ENCODE data around the gene NUB1. TPM values are rescaled to one million over a fixed set of nuclear protein-coding genes. Genes with fewer than 3 reads are reported as not detected.

Gene NUB1
- total RNA-seq, 1 donor from 2014 or later: 33.5 TPM

DNA sequence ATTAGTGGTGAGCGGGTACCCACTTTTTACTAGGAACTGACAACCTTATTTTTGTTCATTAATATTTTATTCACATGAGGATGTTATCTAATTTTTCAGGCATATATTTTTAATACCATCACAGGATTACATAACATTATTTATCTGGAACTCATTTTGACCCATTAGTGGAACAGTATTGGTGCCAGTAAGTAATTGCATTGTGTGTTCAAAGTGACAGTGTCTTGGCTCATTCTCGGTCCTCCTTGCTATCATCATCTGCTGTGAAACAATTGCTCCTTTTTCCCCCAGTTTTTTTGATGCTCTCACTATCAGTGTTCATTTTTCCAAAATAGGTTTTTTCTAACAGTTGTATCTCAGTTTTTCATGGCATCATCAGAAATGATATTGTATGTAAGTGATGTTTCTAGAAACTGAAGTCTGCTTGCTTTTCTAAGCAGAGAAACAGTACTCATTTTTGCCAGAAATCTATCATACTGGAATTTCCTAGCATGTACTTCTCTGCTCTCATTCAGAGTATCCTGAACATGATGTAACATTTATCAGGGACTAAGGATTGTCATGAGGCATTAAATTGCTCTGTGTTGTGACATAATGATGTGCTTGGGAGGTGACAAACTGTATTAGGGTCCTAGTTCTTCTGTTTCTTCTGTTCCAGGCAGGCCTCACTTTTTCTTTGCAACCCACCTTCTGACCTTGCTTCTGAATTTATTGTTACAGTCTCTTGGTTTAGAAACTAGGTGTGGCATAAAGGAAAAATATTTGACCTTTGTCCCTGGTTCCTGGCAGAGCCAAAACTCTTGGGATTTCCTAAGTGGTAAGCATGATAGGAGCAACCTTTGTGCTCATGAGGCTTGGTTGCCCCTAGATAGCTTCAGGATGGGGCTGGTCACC is 4.2 kb downstream of the NUB1 start:
- no peak for DNase-seq

DNA sequence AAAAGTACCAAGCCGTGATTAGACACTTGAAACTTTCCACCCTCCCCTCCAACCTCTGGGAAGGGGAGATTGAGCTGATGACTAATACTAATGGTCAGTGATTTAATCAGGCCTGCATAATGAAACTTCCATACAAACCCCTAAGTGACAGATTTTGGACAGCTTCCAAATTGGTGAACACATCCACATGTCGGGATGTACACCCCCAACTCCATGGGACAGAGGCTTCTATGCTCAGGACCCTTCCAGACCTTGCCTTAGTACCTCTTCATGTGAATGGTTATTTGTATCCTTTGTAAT is 4.8 kb downstream of the NUB1 start:
- DNase-seq: no peak

DNA sequence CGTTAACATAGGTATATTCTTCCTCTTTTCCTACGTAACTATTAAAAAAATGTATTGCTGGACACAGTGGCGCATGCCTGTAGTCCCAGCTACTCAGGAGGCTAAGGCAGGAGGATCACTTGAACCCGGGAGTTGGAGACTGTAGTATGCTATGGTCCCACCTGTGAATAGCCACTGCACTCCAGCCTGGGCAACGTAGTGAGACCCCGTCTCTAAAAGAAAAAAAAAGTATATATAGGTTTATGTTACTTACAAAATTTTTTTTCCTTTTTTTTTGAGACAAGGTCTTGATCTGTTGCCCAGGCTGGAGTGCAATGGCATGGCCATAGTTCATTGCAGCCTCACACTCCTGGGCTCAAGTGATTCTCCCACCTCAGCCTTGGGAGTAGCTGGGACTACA is 5.6 kb downstream of the NUB1 start:
- no peak for DNase-seq

DNA sequence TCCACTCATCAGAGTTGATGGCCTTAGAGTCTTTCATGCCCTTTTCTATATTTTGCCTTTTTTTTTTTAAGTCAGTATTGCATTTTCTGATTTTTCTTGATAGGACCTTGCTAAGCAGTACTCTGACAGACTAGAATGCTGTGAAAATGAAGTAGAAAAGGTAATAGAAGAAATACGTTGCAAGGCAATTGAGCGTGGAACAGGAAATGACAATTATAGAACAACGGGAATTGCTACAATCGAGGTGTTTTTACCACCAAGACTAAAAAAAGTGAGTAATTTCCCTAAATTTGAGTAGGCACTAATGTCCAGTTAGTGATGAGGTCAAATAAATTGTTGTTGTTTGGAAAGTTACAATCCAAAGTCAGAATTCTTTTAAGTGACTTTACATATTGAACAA is 7.4 kb downstream of the NUB1 start:
- no peak for DNase-seq

DNA sequence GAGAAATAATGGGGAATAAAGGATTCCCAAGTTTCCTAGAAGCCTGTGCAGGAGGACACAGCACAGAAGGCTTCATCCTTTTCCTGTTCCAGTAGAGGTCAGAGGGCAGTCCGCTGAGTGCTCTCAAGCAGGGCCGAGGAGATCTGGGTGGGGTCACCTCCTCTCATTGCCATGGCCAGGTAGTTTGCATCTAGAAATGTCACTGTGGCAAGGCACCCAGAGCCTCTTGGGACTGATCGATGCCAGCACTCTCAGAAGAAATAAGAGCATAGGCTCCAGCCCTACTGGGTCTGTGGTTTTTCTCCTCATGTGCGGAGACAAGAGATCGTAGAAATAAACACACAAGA is 7.9 kb downstream of the NUB1 start:
- DNase-seq: no peak

DNA sequence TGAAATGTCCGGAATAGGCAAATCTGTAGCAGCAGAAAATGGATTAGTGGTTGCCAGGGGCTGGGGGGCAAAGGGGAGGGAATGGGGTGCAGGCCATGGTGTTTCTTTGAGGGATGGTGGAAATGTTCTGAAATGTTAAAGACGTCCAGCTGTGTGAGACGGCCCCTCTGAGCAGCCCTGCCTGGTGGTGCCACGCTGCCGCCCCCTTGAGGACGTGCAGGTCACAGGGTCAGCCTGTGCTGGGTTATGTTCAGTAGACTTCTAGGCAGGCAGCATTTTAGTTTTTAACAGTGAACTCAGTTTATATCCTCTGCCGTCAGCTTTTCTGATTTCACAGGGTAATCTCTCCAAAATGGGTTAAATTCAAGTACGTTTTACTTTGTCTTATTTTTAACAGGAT is 9.4 kb downstream of the NUB1 start:
- no peak for DNase-seq

DNA sequence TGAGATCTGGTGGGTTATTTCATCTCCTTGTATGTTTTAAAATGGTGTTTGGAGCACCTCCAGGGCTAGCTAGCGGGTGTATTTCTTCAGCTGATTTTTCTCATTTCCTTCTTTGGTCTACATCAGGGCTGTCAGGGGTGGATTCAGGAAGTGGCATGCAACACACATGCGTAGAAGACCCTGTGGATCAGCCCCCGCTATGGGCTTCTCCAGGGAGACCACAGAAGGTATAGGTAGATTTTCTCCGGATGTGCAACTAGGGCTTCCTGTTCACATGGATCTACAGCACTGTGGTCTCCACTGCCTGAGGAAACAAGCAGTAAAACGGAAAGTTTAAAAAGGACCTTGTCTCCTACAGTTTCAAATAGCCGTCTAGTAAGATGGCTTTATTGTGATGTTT is 10.4 kb downstream of the NUB1 start:
- DNase-seq: no peak

DNA sequence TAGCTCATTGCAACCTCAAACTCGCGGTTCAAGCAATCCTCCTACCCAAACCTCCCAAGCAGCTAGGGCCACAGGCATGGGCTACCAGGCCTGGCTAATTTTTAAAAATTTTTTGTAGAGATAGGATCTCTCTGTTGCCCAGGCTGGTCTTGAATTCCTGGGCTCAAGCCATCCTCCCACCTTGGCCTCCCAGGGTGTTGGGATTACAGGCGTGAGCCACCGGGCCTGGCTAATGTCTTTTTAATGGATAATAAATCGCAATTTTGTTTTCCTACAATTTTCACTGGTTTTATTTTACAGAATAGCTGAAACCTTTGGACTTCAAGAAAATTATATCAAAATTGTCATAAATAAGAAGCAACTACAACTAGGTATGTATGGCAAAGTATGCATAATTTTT is 10.9 kb downstream of the NUB1 start:
- no peak for DNase-seq

DNA sequence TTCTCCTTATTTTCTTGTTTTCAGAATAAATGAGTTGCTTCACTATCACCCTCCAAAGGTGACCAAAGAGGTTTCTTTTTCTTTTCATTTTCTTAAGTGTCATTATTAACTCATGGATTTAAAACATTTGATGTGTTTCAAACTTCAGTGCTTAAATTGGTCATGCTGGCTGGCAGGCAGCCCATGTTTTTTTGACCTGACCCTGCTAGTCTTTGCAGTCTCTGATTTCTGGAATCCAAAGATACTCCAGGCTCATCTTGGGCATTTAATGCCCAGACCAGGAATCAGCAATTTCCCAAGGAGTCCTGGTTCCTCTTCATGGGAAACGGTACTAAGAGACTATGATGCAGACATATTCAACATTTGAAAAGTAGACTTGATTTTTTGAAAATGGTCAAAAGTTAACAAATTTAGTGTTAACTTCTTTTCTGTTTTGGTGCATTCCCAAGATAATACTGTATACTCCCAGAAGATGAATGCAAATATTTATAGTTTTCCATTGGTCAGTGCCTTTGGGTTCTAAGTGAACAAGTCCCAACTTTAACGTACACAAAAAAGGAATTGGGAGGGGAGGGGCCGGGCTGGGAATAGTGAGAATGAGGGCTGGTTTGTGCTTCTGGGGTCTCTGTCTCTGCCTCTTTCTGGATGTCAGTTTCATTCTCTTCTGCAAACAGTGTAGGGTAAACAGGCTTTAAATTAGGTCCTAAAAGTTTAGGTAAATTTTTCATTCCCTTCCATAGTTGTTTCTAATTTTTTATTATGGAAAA is 19.8 kb downstream of the NUB1 start:
- DNase-seq: no peak

DNA sequence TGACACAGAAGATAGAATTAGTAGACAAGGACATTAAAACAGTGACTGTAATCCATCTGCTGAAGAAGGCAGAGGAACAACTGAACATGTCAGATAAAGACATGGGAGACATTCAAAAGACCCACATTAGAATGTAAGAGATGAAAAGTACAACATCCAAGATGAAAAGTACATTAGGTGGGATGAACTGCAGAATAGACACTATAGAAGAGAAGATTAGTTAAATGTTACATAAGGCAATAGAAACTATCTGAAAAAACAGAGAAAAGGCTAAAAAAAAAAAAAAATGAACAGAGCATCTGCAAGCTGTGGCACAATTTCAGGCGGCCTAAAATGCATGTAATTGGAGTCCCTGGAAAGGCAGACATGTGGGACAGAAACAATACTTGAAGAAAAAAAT is 21.6 kb downstream of the NUB1 start:
- no peak for DNase-seq

DNA sequence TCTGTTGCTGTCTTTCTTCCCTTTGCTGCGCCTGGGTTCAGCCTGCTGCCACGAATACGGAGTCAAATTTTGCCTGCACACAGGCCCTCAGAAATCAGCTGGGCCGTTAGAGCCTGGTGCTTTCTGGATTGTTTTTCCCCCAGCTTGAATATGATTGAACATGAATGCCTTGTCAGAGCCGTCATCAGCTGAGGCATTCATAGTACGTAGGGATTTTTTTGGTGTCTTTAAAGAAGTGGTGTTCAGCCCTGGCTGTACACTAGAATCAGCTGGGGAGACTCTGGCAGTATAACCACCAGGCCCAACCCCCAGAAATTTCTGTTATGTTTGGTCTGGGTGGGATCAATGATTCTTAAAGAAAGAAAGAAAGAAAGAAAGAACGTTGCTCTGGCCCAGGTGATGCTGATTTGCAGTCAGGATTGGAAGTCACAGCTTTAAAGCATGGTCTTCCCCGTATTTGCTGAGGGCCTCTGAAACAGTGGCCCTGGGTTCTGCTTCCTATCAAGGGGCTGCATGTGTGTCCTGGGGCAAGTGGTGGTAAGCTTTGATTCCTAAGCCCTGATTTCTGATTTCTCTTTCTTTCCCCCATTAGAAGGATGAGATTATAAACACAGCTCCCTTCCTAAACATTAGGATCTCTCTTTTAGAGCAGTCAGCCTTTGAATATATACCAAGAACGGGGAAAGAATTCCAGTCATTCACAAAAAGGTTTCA is 24.7 kb downstream of the NUB1 start:
- DNase-seq: no peak

DNA sequence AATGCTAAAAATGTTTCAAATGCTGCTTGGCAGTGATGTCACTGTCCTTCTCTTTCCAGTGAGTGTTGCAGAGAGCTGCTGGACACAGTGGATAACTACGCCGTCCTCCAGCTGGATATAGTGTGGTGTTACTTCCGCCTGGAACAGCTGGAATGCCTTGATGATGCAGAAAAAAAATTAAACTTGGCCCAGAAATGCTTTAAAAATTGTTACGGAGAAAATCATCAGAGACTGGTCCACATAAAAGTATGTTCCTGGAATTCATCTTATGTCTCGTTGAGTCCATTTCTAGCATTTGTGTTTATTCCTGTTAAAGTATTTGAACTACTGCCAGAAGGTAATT is 25.2 kb downstream of the NUB1 start:
- DNase-seq: no peak

DNA sequence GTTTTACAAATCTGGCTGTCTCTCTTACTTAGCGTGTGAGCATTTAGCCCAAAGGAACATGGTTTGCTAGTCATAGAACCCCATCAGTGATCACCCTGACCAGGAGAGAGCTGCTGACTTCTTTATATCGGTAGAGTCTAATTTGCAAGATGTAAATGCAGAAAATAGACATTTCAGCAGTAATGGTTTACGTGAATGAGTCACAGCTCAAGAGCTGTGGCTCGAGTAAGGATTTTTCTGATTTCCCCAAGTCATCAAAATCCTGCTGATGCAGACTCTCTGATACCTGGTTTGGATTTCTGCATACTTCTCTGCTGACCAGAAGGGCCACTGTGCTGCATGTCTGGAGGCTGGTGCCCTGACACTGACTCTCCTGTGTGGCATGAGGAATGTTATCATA is 25.7 kb downstream of the NUB1 start:
- DNase-seq: no peak

DNA sequence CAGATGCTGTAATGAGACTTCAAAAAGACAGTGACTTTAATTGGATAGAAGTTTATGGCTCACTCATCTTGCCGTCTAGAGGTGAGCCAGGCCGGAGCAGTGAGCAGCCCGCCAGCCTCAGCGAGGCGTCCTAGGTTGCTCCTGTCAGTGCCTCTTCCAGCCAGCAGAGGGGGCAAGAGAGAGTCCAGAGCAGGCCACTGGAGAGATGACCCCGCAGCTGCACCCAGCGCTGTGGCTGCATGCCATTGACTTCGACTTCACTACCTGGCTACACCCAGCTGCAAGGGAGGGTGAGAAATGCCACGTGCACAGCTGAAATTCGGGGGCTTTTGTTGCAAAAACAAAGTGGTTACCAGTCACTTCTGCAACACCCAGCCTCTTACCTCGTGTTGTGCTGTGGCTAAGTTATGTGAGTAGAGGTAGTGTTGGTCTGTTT is 26.5 kb downstream of the NUB1 start:
- peak; percentile 63 for DNase-seq

DNA sequence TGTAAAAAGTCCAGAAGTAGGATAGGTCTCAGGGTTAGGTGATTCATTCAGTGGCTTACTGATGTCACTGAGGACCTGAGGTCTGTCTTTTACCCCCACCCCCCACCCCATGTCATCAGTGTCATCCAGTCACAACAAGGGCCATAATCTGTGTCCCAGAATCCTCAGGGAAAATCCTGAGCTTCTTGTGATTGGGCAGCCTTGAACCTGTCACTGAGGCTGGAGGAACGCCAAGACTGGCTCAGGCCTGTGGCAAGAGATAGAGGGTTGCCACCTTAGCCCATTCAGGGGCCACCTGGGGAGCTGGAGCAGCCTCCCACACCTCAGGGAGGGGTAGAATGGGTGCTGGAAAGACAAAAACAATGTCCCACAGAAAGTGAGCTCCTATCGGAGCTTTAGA is 29.7 kb downstream of the NUB1 start:
- no peak for DNase-seq

DNA sequence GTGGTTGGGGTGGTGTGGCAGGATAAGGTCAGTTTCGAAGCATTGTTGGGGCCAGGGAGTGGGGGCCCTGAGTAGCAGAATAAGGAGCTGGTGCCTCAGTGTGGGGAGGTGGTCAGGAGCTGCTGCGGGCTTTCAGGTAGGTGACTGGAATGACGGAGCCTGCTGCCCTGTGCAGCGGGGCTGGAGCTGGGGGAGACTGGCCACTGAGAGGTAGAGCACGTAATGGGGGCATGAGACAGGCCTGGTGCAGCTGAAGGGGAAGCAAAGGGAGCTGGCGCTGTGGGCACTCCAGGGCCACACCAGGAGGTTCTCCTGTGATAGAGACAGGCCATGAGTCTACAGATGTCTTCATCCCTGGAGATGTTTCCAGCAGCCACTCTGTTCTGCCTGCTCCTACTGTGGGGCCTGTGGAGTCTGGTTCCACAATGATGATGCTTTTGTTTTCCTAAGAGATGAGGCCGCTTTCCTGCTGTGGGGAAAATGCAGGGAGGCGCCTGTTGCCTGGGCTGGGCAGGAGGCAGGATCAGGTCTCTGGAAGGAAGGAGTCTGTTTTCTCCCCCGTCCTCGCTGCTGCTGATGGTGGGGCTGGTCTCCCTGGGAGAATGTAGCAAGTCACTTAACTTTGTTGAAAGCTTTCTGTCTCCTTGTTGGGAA is 31.1 kb downstream of the NUB1 start:
- no peak for DNase-seq

DNA sequence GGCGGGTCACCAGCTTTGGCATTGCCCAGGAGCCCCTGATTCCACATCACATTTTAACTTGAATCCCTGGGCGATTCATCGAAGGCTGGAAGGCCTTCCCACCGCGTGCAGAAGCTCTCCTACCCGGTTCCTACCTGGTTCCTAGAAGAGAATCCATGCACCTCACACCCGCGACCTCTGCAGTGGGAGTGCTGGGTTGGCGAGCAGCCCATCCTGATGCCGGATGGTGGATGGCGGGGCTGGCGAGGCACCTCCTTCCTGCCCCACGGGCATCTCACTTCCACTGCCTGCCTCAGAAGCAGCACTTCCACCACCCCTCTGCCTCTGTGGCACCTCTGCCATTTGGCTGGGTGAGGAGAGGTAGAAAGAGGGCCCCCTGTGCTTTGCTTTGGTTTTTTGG is 32.0 kb downstream of the NUB1 start:
- no peak for DNase-seq

DNA sequence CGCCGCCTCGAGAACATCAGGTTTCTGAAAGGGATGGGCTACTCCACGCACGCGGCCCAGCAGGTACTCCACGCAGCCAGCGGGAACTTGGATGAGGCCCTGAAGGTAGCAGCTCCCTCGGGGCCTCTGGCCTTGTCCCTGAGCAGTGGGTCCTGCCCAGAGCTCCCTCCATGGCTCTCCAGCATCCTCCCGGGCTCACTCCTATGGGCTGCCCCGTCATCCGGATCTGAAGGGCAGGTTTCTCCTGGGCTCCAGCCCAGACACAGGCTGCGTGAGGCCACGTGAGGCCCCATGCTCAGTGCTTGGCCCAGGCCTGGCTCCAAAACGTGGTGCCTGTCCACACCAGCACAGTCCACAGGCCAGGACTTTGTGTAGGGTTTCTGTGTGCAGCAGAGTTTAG is 32.5 kb downstream of the NUB1 start:
- DNase-seq: no peak

DNA sequence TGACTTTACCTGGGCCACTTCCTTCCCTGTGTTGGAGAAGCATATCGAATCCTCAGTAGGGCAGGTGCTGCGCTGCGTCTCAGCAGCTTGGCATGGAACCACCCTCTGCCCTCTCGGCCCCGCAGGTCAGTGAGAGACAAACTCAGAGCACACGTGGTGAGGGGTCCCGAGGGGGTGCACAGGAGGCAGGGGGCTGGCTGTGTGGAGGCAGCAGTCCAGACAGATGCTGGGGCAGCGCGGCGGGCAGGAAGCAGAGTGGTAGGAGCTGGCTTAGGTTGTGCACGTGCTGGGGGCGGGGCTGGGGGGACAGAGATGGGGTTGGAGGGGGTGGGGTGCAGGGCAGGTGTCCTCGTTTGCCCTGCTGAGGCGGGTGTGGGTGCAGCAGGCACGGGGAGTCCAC is 33.1 kb downstream of the NUB1 start:
- no peak for DNase-seq

DNA sequence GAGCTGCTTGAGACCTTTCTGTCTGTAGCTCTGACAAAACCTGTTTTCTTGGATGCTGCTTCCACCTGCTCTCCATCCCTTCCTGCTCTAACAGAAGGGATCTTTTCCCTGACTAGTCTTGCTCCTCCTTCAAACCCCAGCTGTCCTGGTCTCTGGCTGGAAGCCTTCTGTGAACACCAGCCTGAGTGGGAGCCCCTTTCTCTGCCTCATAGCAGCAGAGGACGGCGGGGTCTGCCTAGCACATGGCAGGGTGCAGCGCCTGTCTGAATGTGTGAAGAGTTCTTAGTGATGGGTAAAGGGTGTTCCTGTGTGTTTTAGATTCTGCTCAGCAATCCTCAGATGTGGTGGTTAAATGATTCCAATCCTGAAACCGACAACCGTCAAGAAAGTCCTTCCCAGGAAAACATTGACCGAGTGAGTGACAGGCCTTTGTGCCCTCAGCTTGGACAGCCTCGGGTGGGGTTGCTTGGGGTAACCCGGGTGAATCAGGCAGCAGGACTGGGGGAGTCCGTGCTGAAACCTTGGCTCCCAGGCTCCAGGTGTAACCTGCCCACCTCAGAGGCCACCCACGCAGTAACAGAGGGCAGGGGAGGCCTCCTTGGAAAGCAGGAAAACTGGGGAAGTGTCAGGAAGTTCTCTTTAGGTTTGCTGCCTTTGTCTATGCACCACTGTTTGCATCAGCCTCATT is 34.1 kb downstream of the NUB1 start:
- no peak for DNase-seq

DNA sequence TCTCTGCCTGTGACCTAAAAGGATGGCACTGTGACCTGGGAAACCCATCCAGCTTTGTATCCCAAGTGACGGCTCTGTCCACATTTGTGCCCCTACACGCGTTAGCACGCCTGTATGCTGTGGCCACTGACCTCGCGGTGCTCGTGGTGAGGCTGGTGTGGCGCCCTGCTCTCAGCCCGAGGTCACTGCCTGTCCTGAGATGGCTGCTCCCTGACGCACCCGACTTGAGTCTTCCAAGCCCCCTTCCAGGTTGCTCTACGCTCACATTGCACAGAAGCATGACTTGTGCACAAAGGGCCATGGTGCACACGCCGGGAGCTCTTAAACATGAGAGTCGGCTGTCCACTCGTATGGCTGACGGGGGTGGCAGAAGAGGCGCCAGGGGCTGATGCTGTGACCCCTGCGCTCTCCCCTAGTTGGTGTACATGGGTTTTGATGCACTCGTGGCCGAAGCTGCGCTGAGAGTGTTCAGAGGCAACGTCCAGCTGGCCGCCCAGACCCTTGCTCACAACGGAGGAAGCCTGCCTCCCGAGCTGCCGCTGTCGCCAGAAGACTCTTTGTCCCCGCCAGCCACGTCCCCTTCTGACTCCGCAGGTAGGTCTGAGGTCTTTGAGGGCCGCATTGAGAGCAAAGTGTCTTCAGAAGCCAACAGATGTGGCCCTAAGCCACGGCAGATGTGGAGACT is 34.7 kb downstream of the NUB1 start:
- no peak for DNase-seq

DNA sequence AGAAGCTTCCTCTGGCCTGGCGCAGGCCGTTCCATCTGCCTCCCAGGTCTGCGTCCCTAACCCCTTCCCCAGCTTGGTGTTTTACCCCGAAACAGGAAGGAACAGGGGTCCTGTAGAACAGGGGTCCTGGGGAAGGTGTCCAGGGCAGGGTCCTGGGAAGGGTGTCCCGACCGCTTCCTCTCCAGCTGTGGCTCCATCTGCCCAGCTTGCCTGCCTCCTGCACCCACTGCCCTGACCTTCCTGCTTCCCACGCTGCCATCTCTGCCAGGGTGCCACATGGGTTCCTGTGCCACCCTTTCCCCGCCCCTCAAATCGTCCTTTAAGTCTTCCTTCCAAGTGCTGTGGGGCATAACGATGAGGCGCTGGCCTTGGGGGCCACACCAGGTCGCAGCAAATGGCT is 35.8 kb downstream of the NUB1 start:
- no peak for DNase-seq
